Esophagus muscularis mucosa (tissue), 4 donors: ENCODE results near the gene KSR1. TPM values are rescaled to one million over a fixed set of nuclear protein-coding genes. Genes with fewer than 3 reads are reported as not detected.

ENCODE experiments used
- DNase-seq: peaks from one replicate; pipeline ENCODE4 v3.0.0-alpha.2; 2017; ENCODE audit errors: extremely low spot score
- H3K27ac ChIP-seq, 4 donors: fragments of 200-600 bp; sonication (generic); replicated peaks in 1 of 4; 1 replicate in 3 of 4; 2 replicates in 1 of 4; pipeline ENCODE4 v1.5.1; 2016 to 2019; ENCODE audit warnings: mild to moderate bottlenecking in 1 of 4
- H3K27me3 ChIP-seq, 4 donors: fragments of 200-600 bp; sonication (generic); one replicate each; pipeline versions ENCODE4 v1.5.1 to v1.6.0; 2016 to 2019
- H3K36me3 ChIP-seq, 4 donors: fragments of 200-600 bp; sonication (generic); one replicate each; pipeline ENCODE4 v1.5.1; 2016 to 2019
- H3K4me1 ChIP-seq, 4 donors: fragments of 200-600 bp; sonication (generic); one replicate each; pipeline ENCODE4 v1.5.1; 2016 to 2019
- H3K4me3 ChIP-seq, 4 donors: fragments of 200-600 bp; sonication (generic); 1 replicate in 2 of 4; 2 replicates in 2 of 4; pipeline ENCODE4 v1.5.1; 2016 to 2019; ENCODE audit warnings: mild to moderate bottlenecking in 4 of 4, moderate library complexity in 1 of 4
- H3K9me3 ChIP-seq, 4 donors: fragments of 200-600 bp; sonication (generic); 1 replicate in 3 of 4; 2 replicates in 1 of 4; pipeline ENCODE4 v1.5.1; 2016 to 2019
- CTCF ChIP-seq, 3 experiments: fragments of 200-600 bp in 2 of 3; fragments of 450-650 bp in 1 of 3; sonication (generic) in 2 of 3; IDR thresholded peaks; one replicate each; pipeline ENCODE4 v1.5.1; 2017 to 2019; ENCODE audit warnings: antibody characterized with exemption in 3 of 3, mild to moderate bottlenecking in 2 of 3, moderate library complexity in 1 of 3
- EP300 ChIP-seq: sonication (generic); formaldehyde crosslinking; IDR thresholded peaks from one replicate; pipeline ENCODE4 v1.6.1; 2017; ENCODE audit warnings: antibody characterized with exemption
- POLR2A ChIP-seq: fragments of 450-650 bp; IDR thresholded peaks from one replicate; pipeline ENCODE4 v1.6.1; 2017; ENCODE audit warnings: antibody characterized with exemption, moderate library complexity, mild to moderate bottlenecking, low read depth
- POLR2AphosphoS5 ChIP-seq, 2 donors: sonication (generic); formaldehyde crosslinking; IDR thresholded peaks; one replicate each; pipeline ENCODE4 v1.6.1; 2017; ENCODE audit warnings: antibody characterized with exemption in 2 of 2
- WGBS: methylation state at CpG from one replicate; pipeline ENCODE4 v1.1.5; 2018; 5-methylcytosine and 5-hydroxymethylcytosine counted together
- intact Hi-C: fragments of 100-400 bp; cut with DNase I; formaldehyde crosslinking; loops from one replicate; pipeline ENCODE4 v1.15.1; 2023
- total RNA-seq, 4 donors: library from RNA; depleted of rRNA; stranded (reverse); fragments of >200 nt; gene quantifications; one replicate each; pipeline versions ENCODE4 v1.1.0 to v1.2.1, GENCODE V29; 2016

The KSR1 gene
- total RNA-seq, 4 donors from 2014 or later: 13.3 to 18.9 (median 13.7) TPM

DNA sequence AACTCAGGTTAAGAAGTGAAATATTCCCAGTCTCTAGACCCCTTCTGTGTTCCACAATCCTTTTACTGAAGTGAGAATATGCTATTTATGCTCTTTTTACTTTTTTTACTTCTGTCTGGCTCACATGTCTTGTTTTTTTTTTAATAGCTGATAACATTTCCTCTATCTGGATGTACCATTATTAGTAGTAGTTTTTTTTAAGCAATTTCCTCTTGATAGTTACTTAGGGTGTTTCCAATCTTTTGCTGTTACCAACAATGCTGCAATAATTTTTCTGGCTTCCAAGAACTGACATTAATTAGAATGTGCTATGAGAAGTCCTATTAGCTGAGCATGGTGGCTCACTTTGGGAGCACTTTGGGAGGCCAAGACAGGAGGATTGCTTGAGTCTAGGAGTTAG, 32.0 kb downstream of the KSR1 start:
- TF ChIP-seq POLR2AphosphoS5 (IDR thresholded peaks at IDR 0.05) (no peak), EP300 (no peak), CTCF (IDR thresholded peaks at IDR 0.05) (no peak), POLR2A (no peak)
- H3K4me1 ChIP-seq: peaks cover 38 to 50% (median 42%) of the 10 kb centered on the region in 4 donors
- DNase-seq: no peak
- no peaks in the 10 kb centered on the region for H3K9me3 ChIP-seq
- H3K27ac ChIP-seq: peak overlapping the region in 3 of 4 donors; percentile 40 to 72 (median 62)
- no peaks in the 10 kb centered on the region for H3K27me3 ChIP-seq
- no peaks in the 10 kb centered on the region for H3K36me3 ChIP-seq
- intact Hi-C loops: no loop called here
- no peak overlapping the region for H3K4me3 ChIP-seq

- peak; percentile 95 for DNase-seq
- Histone ChIP-seq H3K27me3 (no peaks in the 10 kb centered on the region), H3K4me1 (peaks cover 45 to 59% (median 51%) of the 10 kb centered on the region in 4 donors), H3K36me3 (no peaks in the 10 kb centered on the region), H3K4me3 (no peak overlapping the region), H3K9me3 (no peaks in the 10 kb centered on the region), H3K27ac (peak overlapping the region in 3 of 4 donors; percentile 40 to 72 (median 62))
- TF ChIP-seq CTCF (IDR thresholded peaks at IDR 0.05): no peak
- peak; percentile 54 to 66 for TF ChIP-seq POLR2AphosphoS5 (IDR thresholded peaks at IDR 0.05)
- no peak for TF ChIP-seq POLR2A
- intact Hi-C loops: no loop called here
- 52% methylated on average over 5 of the region's 7 CpGs for whole genome bisulfite sequencing
Measured at GRCh38 chr17:27489045-27489715, 32.9 kb downstream of the KSR1 start.

DNA sequence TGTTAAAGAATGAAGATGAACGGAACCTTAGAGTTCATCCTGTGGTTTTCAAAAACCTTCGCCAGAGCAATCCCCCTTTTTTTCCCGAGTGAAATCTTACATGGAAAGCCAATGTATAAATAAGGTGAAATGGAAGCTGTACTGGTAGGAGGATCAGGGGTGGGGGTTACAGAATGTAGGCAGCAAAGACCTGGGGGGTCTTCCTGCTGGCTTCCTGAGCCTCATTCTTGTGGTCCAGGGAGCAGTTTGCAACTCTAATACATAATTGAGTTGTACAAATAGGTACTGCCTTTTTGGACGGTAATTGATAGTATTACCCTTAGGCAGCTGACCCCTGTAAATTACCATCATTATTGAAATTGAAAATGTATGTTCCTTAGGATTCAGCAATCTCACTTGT, 34.1 kb downstream of the KSR1 start:
- H3K36me3 ChIP-seq: no peaks in the 10 kb centered on the region
- H3K27me3 ChIP-seq: no peaks in the 10 kb centered on the region
- H3K4me3 ChIP-seq: no peak overlapping the region
- H3K9me3 ChIP-seq: no peaks in the 10 kb centered on the region
- TF ChIP-seq EP300: no peak
- no peak for TF ChIP-seq CTCF (IDR thresholded peaks at IDR 0.05)
- TF ChIP-seq POLR2AphosphoS5 (IDR thresholded peaks at IDR 0.05): no peak
- no peak for TF ChIP-seq POLR2A
- H3K4me1 ChIP-seq: peaks cover 45 to 62% (median 56%) of the 10 kb centered on the region in 4 donors
- no peak for DNase-seq
- H3K27ac ChIP-seq: no peak overlapping the region
- 94% methylated on average over 4 of the region's 4 CpGs for WGBS
- intact Hi-C loops: loop anchor here (5.0 kb wide), 1 partner anchor 112 kb away; no protein-coding TSS in a partner anchor

GRCh38 chr17:27491713-27492190, 35.5 kb downstream of the KSR1 start:
- Histone ChIP-seq H3K27ac (no peak overlapping the region), H3K27me3 (no peaks in the 10 kb centered on the region), H3K9me3 (no peaks in the 10 kb centered on the region), H3K4me3 (no peak overlapping the region), H3K36me3 (no peaks in the 10 kb centered on the region), H3K4me1 (peaks cover 40 to 51% (median 48%) of the 10 kb centered on the region in 4 donors)
- intact Hi-C loops: loop anchor here (5.0 kb wide), 1 partner anchor 111 kb away; no protein-coding TSS in a partner anchor
- DNase-seq: no peak
- TF ChIP-seq POLR2A (no peak), EP300 (no peak), CTCF (IDR thresholded peaks at IDR 0.05) (no peak), POLR2AphosphoS5 (IDR thresholded peaks at IDR 0.05) (no peak)
- 83% methylated on average over 12 of the region's 12 CpGs for WGBS
